ENCODE measurements around the gene FREY1.

Gene FREY1

DNA sequence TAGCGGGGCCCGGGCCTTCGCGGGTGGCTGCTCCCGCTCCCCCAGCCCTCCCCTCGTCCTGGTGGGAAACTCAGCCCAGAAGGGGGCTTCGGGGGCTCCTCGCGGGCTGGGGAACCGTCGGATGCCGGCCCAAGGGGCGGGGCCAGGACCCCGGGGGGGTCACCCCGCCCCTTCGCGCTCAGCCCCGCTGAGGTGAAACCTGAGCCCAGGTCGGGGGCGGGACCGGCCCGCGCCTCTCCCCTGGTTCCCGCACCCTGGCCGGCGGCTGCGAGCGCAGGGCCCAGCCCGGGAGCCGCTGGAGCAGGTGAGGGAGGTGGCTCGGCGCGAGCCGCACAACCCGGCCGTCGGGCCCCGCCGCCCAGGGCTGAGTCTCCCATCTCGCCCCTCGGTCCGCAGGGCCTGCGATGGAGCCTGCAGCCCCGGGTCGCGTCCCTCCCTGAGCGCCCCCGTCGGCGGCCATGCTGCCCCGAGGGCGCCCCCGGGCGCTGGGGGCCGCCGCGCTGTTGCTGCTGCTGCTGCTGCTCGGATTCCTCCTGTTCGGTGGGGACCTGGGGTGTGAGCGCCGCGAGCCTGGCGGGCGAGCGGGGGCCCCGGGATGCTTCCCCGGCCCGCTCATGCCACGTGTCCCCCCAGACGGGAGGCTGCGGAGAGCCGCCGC lies 15.5 kb upstream of the FREY1 start, which contains the start of gene LARGE2:
LARGE2 (plus strand) TSS at position 232 of the 658 bp plus-strand sequence; CDS start at position 459, 227 bp downstream.
- no peaks in the 10 kb centered on the region for H3K9me3 ChIP-seq (ENCODE audit: control insufficient read depth, insufficient read depth, low read length)
- peak within 1 kb of the TSS; percentile 95 for H3K4me2 ChIP-seq (ENCODE audit: low read length)
- peak within 1 kb of the TSS; percentile 90 for H3K4me3 ChIP-seq (ENCODE audit: low read length)
- H3K36me3 ChIP-seq (ENCODE audit: control insufficient read depth, low read length), result peaks cover 29% of the 10 kb centered on the region
- peaks cover 24% of the 10 kb centered on the region for H3F3A ChIP-seq (ENCODE audit: control insufficient read depth, insufficient read depth)
- H3K9me2 ChIP-seq (replicated peaks; ENCODE audit: control insufficient read depth, low read length), result no peaks in the 10 kb centered on the region
- H3K79me2 ChIP-seq (ENCODE audit: control insufficient read depth, low read length), result peaks cover 34% of the 10 kb centered on the region
- peak within 1 kb of the TSS; percentile 66 for H3K27ac ChIP-seq (ENCODE audit: low read depth, low read length)
- H3K27me3 ChIP-seq (ENCODE audit: control insufficient read depth, low read length), result peaks cover 6% of the 10 kb centered on the region
- peaks cover 79% of the 10 kb centered on the region for H3K4me1 ChIP-seq (ENCODE audit: control insufficient read depth, low read length)
- TF ChIP-seq EZH2phosphoT487 (IDR thresholded peaks at IDR 0.05; ENCODE audit: borderline replicate concordance, low read length), result no peak
- TF ChIP-seq, protein P1, sequence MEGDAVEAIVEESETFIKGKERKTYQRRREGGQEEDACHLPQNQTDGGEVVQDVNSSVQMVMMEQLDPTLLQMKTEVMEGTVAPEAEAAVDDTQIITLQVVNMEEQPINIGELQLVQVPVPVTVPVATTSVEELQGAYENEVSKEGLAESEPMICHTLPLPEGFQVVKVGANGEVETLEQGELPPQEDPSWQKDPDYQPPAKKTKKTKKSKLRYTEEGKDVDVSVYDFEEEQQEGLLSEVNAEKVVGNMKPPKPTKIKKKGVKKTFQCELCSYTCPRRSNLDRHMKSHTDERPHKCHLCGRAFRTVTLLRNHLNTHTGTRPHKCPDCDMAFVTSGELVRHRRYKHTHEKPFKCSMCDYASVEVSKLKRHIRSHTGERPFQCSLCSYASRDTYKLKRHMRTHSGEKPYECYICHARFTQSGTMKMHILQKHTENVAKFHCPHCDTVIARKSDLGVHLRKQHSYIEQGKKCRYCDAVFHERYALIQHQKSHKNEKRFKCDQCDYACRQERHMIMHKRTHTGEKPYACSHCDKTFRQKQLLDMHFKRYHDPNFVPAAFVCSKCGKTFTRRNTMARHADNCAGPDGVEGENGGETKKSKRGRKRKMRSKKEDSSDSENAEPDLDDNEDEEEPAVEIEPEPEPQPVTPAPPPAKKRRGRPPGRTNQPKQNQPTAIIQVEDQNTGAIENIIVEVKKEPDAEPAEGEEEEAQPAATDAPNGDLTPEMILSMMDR (IDR thresholded peaks at IDR 0.05; ENCODE audit: low read depth, low read length, poor library complexity, severe bottlenecking), result no peak
- H4K20me1 ChIP-seq (ENCODE audit: control insufficient read depth, insufficient read depth, low read depth, low read length), result 0 out of 2 replicates have a peak, but pooled peaks cover 3% of the 10 kb centered on the region

DNA sequence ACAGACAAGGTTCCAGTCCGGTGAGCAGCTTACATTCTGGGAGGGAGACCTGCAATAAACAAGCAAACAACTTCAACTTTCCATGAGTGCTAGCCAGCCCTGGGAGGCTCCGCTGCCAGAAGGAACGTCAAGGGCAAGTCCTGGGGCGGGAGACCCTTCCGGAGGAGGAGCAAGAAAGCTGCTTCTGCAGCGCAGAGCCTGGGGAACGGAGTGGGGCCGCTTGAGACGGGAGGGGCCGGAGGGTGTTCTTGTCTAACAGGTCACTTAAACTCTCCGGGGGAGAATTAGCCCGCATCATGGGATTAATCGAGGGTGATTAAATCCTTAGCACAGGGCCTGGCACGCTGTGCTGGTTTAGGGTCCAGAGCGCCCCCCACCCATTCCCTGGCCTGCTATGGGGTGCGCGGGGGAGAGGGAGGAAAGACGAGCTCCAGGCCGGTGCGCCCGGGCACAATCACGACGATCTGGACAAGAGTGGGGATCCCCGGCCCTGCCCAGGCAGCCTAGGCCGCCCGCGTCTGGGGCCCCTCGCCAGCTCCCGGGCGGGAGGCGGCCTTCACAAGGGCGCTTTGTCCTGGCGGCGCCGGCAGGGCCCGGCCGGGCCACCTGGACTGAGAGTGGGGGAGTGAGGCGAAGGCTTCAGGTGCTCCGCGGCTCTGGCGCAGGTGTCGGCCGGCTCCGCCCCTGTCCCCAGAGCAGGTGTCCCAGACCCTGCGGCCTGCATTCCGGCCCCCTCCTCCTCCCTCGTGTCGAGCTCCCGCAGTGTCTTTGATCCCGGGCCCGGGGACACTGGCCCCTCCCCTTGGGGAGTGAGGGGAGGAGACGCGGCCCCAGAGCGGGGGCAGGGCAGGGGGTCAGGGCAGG lies 14.7 kb upstream of the FREY1 start:
- Histone ChIP-seq H3K36me3 (ENCODE audit: control insufficient read depth, low read length) (peaks cover 28% of the 10 kb centered on the region), H3K27me3 (ENCODE audit: control insufficient read depth, low read length) (peaks cover 6% of the 10 kb centered on the region), H3K4me1 (ENCODE audit: control insufficient read depth, low read length) (peaks cover 75% of the 10 kb centered on the region), H3K9me3 (ENCODE audit: control insufficient read depth, insufficient read depth, low read length) (no peaks in the 10 kb centered on the region), H3K9me2 (replicated peaks; ENCODE audit: control insufficient read depth, low read length) (no peaks in the 10 kb centered on the region), H4K20me1 (ENCODE audit: control insufficient read depth, insufficient read depth, low read depth, low read length) (peaks cover 8% of the 10 kb centered on the region; the same call in 1 of the 2 replicates), H3K79me2 (ENCODE audit: control insufficient read depth, low read length) (peaks cover 34% of the 10 kb centered on the region), H3K4me3 (ENCODE audit: low read length) (peak overlapping the region; percentile 90), H3K4me2 (ENCODE audit: low read length) (peak overlapping the region; percentile 95), H3K27ac (ENCODE audit: low read depth, low read length) (peak overlapping the region; percentile 66), H3F3A (ENCODE audit: control insufficient read depth, insufficient read depth) (peaks cover 27% of the 10 kb centered on the region)
- no peak for TF ChIP-seq EZH2phosphoT487 (IDR thresholded peaks at IDR 0.05; ENCODE audit: borderline replicate concordance, low read length)
- TF ChIP-seq, protein P1 (IDR thresholded peaks at IDR 0.05; ENCODE audit: low read depth, low read length, poor library complexity, severe bottlenecking), result no peak

DNA sequence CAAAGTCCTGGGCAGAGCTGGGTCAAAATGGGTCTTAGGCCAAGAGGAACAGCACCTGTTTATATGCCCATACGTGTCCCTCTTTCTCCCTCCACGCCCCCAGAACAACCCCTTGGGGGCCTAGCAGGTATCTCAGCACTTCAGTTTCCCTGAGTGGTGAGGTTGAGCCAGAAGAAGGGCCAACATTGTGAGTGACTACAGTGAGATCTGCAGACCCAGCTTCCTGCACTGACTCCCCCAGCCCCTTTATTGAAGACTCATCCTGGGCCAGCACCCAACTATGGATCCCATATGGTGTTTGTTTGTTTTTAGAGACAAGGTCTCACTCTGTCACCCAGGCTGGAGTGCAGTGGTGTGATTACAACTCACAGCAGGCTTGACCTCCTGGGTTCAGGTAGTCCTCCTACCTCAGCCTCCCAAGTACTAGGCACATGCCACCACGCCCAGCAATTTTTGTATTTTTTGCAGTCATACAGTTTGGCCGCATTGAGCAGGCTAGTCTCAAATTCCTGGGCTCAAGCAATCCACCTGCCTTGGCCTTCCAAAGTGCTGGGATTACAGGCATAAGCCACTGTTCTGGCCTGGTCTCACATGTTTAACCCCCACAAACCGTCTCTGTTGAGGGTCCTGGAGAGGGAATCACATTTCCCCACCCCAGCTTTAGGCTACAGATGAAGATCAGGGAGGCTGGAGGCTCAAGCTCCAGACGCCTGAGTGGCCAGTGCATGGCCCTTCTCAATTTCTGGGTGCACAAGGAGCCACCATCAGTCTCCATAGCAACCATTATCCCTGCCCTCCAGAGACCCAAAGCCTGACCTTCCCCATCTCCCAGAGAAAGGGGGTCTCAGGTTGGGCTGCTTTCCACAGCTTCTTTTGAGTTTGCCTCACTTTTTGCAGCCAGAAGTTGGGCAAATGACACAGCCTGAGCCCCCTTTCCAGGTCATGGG lies 13.7 kb upstream of the FREY1 start:
- Histone ChIP-seq H3K36me3 (ENCODE audit: control insufficient read depth, low read length) (peaks cover 26% of the 10 kb centered on the region), H4K20me1 (ENCODE audit: control insufficient read depth, insufficient read depth, low read depth, low read length) (peaks cover 15% of the 10 kb centered on the region; the same call in 1 of the 2 replicates), H3K79me2 (ENCODE audit: control insufficient read depth, low read length) (peaks cover 41% of the 10 kb centered on the region), H3K27me3 (ENCODE audit: control insufficient read depth, low read length) (peaks cover 6% of the 10 kb centered on the region), H3K4me1 (ENCODE audit: control insufficient read depth, low read length) (peaks cover 79% of the 10 kb centered on the region), H3K4me3 (ENCODE audit: low read length) (peak overlapping the region; percentile 90; the same call in 1 of the 2 replicates), H3K4me2 (ENCODE audit: low read length) (peak overlapping the region; percentile 95), H3K27ac (ENCODE audit: low read depth, low read length) (no peak overlapping the region; the same call in 1 of the 2 replicates), H3K9me3 (ENCODE audit: control insufficient read depth, insufficient read depth, low read length) (no peaks in the 10 kb centered on the region), H3F3A (ENCODE audit: control insufficient read depth, insufficient read depth) (peaks cover 27% of the 10 kb centered on the region), H3K9me2 (replicated peaks; ENCODE audit: control insufficient read depth, low read length) (no peaks in the 10 kb centered on the region)
- no peak for TF ChIP-seq EZH2phosphoT487 (IDR thresholded peaks at IDR 0.05; ENCODE audit: borderline replicate concordance, low read length)
- TF ChIP-seq, protein P1 (IDR thresholded peaks at IDR 0.05; ENCODE audit: low read depth, low read length, poor library complexity, severe bottlenecking), result no peak

All from DOHH2 (cell line).